Measurements from ENCODE around the gene KCTD10. TPM values are rescaled to one million over a fixed set of nuclear protein-coding genes. Genes with fewer than 3 reads are reported as not detected.

Gene KCTD10
- polyA plus RNA-seq, 1 of the 3 experiments (the other 2 are of a cell fraction): 66.9 TPM

DNA sequence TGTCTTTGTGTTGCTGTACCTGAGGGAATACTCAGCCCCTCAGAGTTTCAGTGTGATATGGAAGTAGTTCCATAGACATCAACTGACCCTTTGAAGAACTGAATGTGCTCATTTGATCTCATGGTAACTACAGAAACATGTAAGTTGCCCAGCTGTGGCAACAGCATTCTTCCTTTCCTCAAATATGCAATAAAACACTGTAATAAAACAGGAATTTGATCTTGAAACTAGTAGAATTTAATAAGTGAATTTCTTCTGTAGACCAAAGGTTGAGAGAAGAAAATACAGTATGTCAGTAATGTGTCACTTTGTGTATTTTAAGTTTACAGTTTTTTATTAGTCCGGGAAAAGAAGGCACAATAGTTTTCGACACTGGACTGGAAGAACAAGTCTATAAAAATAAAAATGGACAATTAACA is 31.9 kb downstream of the KCTD10 start:
- no peak for DNase-seq
- peak overlapping the region in 1 of 2 experiments; percentile 45; a peak in 1 of 4 replicates for H3K27ac ChIP-seq (ENCODE audit: low read depth in 2 of 2, low read length in 1 of 2)
- H2AFZ ChIP-seq (ENCODE audit: low read depth): no peak overlapping the region

More for the DNA sequence above, 31.9 kb downstream of the KCTD10 start:
- Histone ChIP-seq H3K4me2 (no peak overlapping the region), H3K9me2 (no peaks in the 10 kb centered on the region), H3K27me3 (ENCODE audit: insufficient read depth) (no peaks in the 10 kb centered on the region), H3K9me3 (no peaks in the 10 kb centered on the region), H3K4me3 (ENCODE audit: low read depth in 2 of 2, low read length in 1 of 2) (no peak overlapping the region), H3F3A (replicated peaks; ENCODE audit: insufficient read depth) (peaks cover 5% of the 10 kb centered on the region), H3K79me2 (ENCODE audit: insufficient read depth) (peaks cover 27% of the 10 kb centered on the region), H4K20me1 (ENCODE audit: insufficient read depth) (peaks cover 8% of the 10 kb centered on the region; the same call in 1 of the 2 replicates), H3K36me3 (replicated peaks in 1 of 2; ENCODE audit: control insufficient read depth in 1 of 2, insufficient read depth in 2 of 2, low read length in 1 of 2) (peaks cover 28 to 40% of the 10 kb centered on the region in 2 experiments), H3K9ac (no peak overlapping the region), H3K4me1 (ENCODE audit: control insufficient read depth in 1 of 2, insufficient read depth in 2 of 2, low read depth in 1 of 2, low read length in 1 of 2) (peaks cover 0 to 5% of the 10 kb centered on the region in 2 experiments; a peak in 1 of 4 replicates)
- TF ChIP-seq YY1 (IDR thresholded peaks at IDR 0.05; ENCODE audit: low read depth) (no peak), MXI1 (IDR thresholded peaks at IDR 0.05; ENCODE audit: low read depth, low read length) (no peak), POLR2AphosphoS5 (IDR thresholded peaks at IDR 0.05; ENCODE audit: low read depth, low read length) (no peak), TAF1 (IDR thresholded peaks at IDR 0.05; ENCODE audit: borderline replicate concordance, low read depth, low read length) (no peak), GATA2 (CRISPR knock-in tag; IDR thresholded peaks at IDR 0.05) (no peak), NRF1 (IDR thresholded peaks at IDR 0.05; ENCODE audit: low read depth, low read length) (no peak), JUND (IDR thresholded peaks at IDR 0.05) (no peak), ELF1 (IDR thresholded peaks at IDR 0.05) (no peak), TEAD4 (IDR thresholded peaks at IDR 0.05; ENCODE audit: borderline replicate concordance, insufficient read depth) (no peak), FOXJ3 (CRISPR knock-in tag; IDR thresholded peaks at IDR 0.05) (no peak), FOXM1 (IDR thresholded peaks at IDR 0.05; ENCODE audit: low read depth) (no peak), TCF12 (IDR thresholded peaks at IDR 0.05) (no peak), RCOR1 (IDR thresholded peaks at IDR 0.05; ENCODE audit: low read length) (no peak)
- TF ChIP-seq, protein P1, sequence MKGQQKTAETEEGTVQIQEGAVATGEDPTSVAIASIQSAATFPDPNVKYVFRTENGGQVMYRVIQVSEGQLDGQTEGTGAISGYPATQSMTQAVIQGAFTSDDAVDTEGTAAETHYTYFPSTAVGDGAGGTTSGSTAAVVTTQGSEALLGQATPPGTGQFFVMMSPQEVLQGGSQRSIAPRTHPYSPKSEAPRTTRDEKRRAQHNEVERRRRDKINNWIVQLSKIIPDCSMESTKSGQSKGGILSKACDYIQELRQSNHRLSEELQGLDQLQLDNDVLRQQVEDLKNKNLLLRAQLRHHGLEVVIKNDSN (IDR thresholded peaks at IDR 0.05; ENCODE audit: borderline replicate concordance, low read depth): no peak
- TF ChIP-seq, protein P2, sequence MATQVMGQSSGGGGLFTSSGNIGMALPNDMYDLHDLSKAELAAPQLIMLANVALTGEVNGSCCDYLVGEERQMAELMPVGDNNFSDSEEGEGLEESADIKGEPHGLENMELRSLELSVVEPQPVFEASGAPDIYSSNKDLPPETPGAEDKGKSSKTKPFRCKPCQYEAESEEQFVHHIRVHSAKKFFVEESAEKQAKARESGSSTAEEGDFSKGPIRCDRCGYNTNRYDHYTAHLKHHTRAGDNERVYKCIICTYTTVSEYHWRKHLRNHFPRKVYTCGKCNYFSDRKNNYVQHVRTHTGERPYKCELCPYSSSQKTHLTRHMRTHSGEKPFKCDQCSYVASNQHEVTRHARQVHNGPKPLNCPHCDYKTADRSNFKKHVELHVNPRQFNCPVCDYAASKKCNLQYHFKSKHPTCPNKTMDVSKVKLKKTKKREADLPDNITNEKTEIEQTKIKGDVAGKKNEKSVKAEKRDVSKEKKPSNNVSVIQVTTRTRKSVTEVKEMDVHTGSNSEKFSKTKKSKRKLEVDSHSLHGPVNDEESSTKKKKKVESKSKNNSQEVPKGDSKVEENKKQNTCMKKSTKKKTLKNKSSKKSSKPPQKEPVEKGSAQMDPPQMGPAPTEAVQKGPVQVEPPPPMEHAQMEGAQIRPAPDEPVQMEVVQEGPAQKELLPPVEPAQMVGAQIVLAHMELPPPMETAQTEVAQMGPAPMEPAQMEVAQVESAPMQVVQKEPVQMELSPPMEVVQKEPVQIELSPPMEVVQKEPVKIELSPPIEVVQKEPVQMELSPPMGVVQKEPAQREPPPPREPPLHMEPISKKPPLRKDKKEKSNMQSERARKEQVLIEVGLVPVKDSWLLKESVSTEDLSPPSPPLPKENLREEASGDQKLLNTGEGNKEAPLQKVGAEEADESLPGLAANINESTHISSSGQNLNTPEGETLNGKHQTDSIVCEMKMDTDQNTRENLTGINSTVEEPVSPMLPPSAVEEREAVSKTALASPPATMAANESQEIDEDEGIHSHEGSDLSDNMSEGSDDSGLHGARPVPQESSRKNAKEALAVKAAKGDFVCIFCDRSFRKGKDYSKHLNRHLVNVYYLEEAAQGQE (IDR thresholded peaks at IDR 0.05; ENCODE audit: low read depth, low read length): no peak
- TF ChIP-seq, protein P3, sequence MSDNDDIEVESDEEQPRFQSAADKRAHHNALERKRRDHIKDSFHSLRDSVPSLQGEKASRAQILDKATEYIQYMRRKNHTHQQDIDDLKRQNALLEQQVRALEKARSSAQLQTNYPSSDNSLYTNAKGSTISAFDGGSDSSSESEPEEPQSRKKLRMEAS (IDR thresholded peaks at IDR 0.05; ENCODE audit: low read depth): no peak
- TF ChIP-seq, protein P4, sequence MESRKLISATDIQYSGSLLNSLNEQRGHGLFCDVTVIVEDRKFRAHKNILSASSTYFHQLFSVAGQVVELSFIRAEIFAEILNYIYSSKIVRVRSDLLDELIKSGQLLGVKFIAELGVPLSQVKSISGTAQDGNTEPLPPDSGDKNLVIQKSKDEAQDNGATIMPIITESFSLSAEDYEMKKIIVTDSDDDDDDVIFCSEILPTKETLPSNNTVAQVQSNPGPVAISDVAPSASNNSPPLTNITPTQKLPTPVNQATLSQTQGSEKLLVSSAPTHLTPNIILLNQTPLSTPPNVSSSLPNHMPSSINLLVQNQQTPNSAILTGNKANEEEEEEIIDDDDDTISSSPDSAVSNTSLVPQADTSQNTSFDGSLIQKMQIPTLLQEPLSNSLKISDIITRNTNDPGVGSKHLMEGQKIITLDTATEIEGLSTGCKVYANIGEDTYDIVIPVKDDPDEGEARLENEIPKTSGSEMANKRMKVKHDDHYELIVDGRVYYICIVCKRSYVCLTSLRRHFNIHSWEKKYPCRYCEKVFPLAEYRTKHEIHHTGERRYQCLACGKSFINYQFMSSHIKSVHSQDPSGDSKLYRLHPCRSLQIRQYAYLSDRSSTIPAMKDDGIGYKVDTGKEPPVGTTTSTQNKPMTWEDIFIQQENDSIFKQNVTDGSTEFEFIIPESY (IDR thresholded peaks at IDR 0.05; ENCODE audit: borderline replicate concordance, low read depth): no peak
- TF ChIP-seq, protein P5, sequence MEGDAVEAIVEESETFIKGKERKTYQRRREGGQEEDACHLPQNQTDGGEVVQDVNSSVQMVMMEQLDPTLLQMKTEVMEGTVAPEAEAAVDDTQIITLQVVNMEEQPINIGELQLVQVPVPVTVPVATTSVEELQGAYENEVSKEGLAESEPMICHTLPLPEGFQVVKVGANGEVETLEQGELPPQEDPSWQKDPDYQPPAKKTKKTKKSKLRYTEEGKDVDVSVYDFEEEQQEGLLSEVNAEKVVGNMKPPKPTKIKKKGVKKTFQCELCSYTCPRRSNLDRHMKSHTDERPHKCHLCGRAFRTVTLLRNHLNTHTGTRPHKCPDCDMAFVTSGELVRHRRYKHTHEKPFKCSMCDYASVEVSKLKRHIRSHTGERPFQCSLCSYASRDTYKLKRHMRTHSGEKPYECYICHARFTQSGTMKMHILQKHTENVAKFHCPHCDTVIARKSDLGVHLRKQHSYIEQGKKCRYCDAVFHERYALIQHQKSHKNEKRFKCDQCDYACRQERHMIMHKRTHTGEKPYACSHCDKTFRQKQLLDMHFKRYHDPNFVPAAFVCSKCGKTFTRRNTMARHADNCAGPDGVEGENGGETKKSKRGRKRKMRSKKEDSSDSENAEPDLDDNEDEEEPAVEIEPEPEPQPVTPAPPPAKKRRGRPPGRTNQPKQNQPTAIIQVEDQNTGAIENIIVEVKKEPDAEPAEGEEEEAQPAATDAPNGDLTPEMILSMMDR (IDR thresholded peaks at IDR 0.05): no peak
- TF ChIP-seq, protein P6, sequence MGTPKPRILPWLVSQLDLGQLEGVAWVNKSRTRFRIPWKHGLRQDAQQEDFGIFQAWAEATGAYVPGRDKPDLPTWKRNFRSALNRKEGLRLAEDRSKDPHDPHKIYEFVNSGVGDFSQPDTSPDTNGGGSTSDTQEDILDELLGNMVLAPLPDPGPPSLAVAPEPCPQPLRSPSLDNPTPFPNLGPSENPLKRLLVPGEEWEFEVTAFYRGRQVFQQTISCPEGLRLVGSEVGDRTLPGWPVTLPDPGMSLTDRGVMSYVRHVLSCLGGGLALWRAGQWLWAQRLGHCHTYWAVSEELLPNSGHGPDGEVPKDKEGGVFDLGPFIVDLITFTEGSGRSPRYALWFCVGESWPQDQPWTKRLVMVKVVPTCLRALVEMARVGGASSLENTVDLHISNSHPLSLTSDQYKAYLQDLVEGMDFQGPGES (IDR thresholded peaks at IDR 0.05; ENCODE audit: low read depth, low read length): no peak
- WGBS (ENCODE audit: low lambda C conversion rate): 97% methylated on average over 2 of the region's 2 CpGs
- CTCF ChIA-PET: interaction anchor here (0.6 to 3.4 kb wide), 3 partner anchors 12 to 144 kb away, joined by 3 to 19 read pairs (median 6); no protein-coding TSS in a partner anchor
- POLR2A ChIA-PET: no interaction called here
